HepG2 (cell line): Measurements from ENCODE around the gene MAP2K7. TPM values are rescaled to one million over a fixed set of nuclear protein-coding genes. Genes with fewer than 3 reads are reported as not detected.

Experiments
- AHR ChIP-seq: IDR thresholded peaks from 2 replicates; pipeline ENCODE4 v1.6.1; 2018; ENCODE audit warnings: missing genetic modification reagents, missing compliant biosample characterization
- ATRX ChIP-seq: sonication (generic); formaldehyde crosslinking; IDR thresholded peaks from 2 replicates; pipeline ENCODE4 v1.4.0; 2020; ENCODE audit warnings: missing genetic modification reagents, borderline replicate concordance
- CHD2 ChIP-seq: IDR thresholded peaks from 2 replicates; pipeline ENCODE4 v1.6.1; 2011; ENCODE audit warnings: low read depth, low read length, improper control_type of control experiment
- FOXM1 ChIP-seq: sonication (generic); formaldehyde crosslinking; IDR thresholded peaks from 2 replicates; pipeline ENCODE4 v1.5.0; 2020; ENCODE audit warnings: missing genetic modification reagents
- HIVEP1 ChIP-seq: sonication (generic); formaldehyde crosslinking; IDR thresholded peaks from 2 replicates; pipeline ENCODE4 v1.4.0; 2020; ENCODE audit warnings: mild to moderate bottlenecking, missing genetic modification reagents
- JUND ChIP-seq: sonication (generic); formaldehyde crosslinking; IDR thresholded peaks from 2 replicates; pipeline ENCODE4 v1.8.0; 2022; ENCODE audit warnings: mild to moderate bottlenecking, missing genetic modification reagents
- MATR3 ChIP-seq: sonication (generic); formaldehyde crosslinking; IDR thresholded peaks from 2 replicates; pipeline ENCODE4 v1.4.0; 2020; ENCODE audit warnings: missing genetic modification reagents
- MLLT10 ChIP-seq: sonication (generic); formaldehyde crosslinking; IDR thresholded peaks from 2 replicates; pipeline ENCODE4 v1.4.0; 2020; ENCODE audit warnings: missing genetic modification reagents
- NFRKB ChIP-seq: fragments of 450-650 bp; IDR thresholded peaks from 2 replicates; pipeline ENCODE4 v1.6.1; 2017
- PAF1 ChIP-seq: IDR thresholded peaks from 2 replicates; pipeline ENCODE4 v1.6.1; 2016; ENCODE audit warnings: missing genetic modification reagents, missing compliant biosample characterization
- PAX8 ChIP-seq: sonication (generic); formaldehyde crosslinking; IDR thresholded peaks from 2 replicates; pipeline ENCODE4 v1.8.0; 2022; ENCODE audit warnings: mild to moderate bottlenecking, missing genetic modification reagents, borderline replicate concordance
- RAD21 ChIP-seq: fragments of 450-650 bp; formaldehyde crosslinking; IDR thresholded peaks from 2 replicates; pipeline ENCODE4 v1.5.0; 2020; ENCODE audit warnings: mild to moderate bottlenecking
- SMAD9 ChIP-seq: sonication (generic); formaldehyde crosslinking; IDR thresholded peaks from 2 replicates; pipeline ENCODE4 v1.5.1; 2020; ENCODE audit warnings: mild to moderate bottlenecking, missing genetic modification reagents
- SNAPC2 ChIP-seq: sonication (generic); formaldehyde crosslinking; IDR thresholded peaks from 2 replicates; pipeline ENCODE4 v1.8.1; 2022; ENCODE audit warnings: mild to moderate bottlenecking, missing genetic modification reagents
- SP4 ChIP-seq: sonication (generic); formaldehyde crosslinking; IDR thresholded peaks from 2 replicates; pipeline ENCODE4 v1.8.1; 2023; ENCODE audit warnings: mild to moderate bottlenecking, missing genetic modification reagents
- SP5 ChIP-seq: IDR thresholded peaks from 2 replicates; pipeline ENCODE4 v1.6.1; 2016; ENCODE audit warnings: low read depth, borderline replicate concordance
- SPEN ChIP-seq: sonication (generic); formaldehyde crosslinking; IDR thresholded peaks from 2 replicates; pipeline ENCODE4 v1.5.1; 2020; ENCODE audit warnings: low read depth, mild to moderate bottlenecking, missing genetic modification reagents
- U2AF1 ChIP-seq: fragments of 200-400 bp; formaldehyde crosslinking; optimal IDR thresholded peaks from 2 replicates; pipeline ENCODE3; 2017; ENCODE audit warnings: mild to moderate bottlenecking, low read depth, low read length
- ZNF143 ChIP-seq: sonication (generic); formaldehyde crosslinking; IDR thresholded peaks from 2 replicates; pipeline ENCODE4 v1.4.0; 2020; ENCODE audit warnings: missing genetic modification reagents
- ZNF251 ChIP-seq: sonication (generic); formaldehyde crosslinking; IDR thresholded peaks from 2 replicates; pipeline ENCODE4 v1.9.0; 2021; ENCODE audit warnings: mild to moderate bottlenecking, missing genetic modification reagents
- ZNF382 ChIP-seq: sonication (generic); formaldehyde crosslinking; IDR thresholded peaks from 2 replicates; pipeline ENCODE4 v1.5.0; 2020; ENCODE audit warnings: missing genetic modification reagents, mild to moderate bottlenecking, borderline replicate concordance
- ZNF44 ChIP-seq: sonication (generic); formaldehyde crosslinking; IDR thresholded peaks from 2 replicates; pipeline ENCODE4 v1.5.1; 2020; ENCODE audit warnings: mild to moderate bottlenecking, missing genetic modification reagents
- ZNF614 ChIP-seq: IDR thresholded peaks from 2 replicates; pipeline ENCODE4 v1.6.1; 2018; ENCODE audit warnings: missing biosample characterization, missing genetic modification reagents, inconsistent platforms, borderline replicate concordance
- ZNF670 ChIP-seq: sonication (generic); formaldehyde crosslinking; IDR thresholded peaks from 2 replicates; pipeline ENCODE4 v1.8.0; 2022; ENCODE audit warnings: mild to moderate bottlenecking, missing genetic modification reagents, borderline replicate concordance
- ZNF772 ChIP-seq: sonication (generic); formaldehyde crosslinking; IDR thresholded peaks from 2 replicates; pipeline ENCODE4 v1.5.0; 2020; ENCODE audit warnings: mild to moderate bottlenecking, missing genetic modification reagents
- ZNF883 ChIP-seq: sonication (generic); formaldehyde crosslinking; IDR thresholded peaks from 2 replicates; pipeline ENCODE4 v1.5.1; 2020; ENCODE audit warnings: mild to moderate bottlenecking, missing genetic modification reagents; ENCODE audit errors: not compliant biosample characterization
- polyA plus RNA-seq, 8 experiments: library from polyadenylated mRNA; depleted of rRNA in 3 of 8; stranded (reverse) in 7 of 8; unstranded in 1 of 8; fragments of >200 nt; fragmentation: Illumina TruSeq in 4 of 8; extraction: Trizol in 4 of 8; gene quantifications; 2 replicates each; pipeline versions ENCODE4 v1.2.1 to v1.2.3, GENCODE V29; 2011 to 2016; ENCODE audit warnings: low read depth in 4 of 8, missing spikeins in 1 of 8, mixed read lengths in 1 of 8; ENCODE audit not compliant: insufficient read depth in 1 of 8
- total RNA-seq, 5 experiments: library from RNA; depleted of rRNA; stranded (reverse); fragments of >200 nt; fragmentation: Illumina TruSeq; extraction: Trizol; gene quantifications; 2 replicates each; pipeline ENCODE4 v1.2.3, GENCODE V29; 2016; ENCODE audit warnings: low read depth in 1 of 5
- TF ChIP-seq, protein P1 (sequence below): sonication (generic); formaldehyde crosslinking; IDR thresholded peaks from 2 replicates; pipeline ENCODE4 v1.8.1; 2023; ENCODE audit warnings: missing genetic modification reagents, inconsistent platforms, borderline replicate concordance
- TF ChIP-seq, protein P2 (sequence below): sonication (generic); formaldehyde crosslinking; IDR thresholded peaks from 2 replicates; pipeline ENCODE4 v1.9.0; 2021; ENCODE audit warnings: missing genetic modification reagents, borderline replicate concordance
- TF ChIP-seq, protein P3 (sequence below): sonication (generic); formaldehyde crosslinking; IDR thresholded peaks from 2 replicates; pipeline ENCODE4 v1.8.1; 2023; ENCODE audit warnings: mild to moderate bottlenecking, inconsistent platforms, moderate library complexity, missing genetic modification reagents, borderline replicate concordance
- TF ChIP-seq, protein P4 (sequence below): sonication (generic); formaldehyde crosslinking; conservative IDR thresholded peaks from 2 replicates; pipeline ENCODE4 v1.8.0; 2022; ENCODE audit warnings: low read depth, missing genetic modification reagents

The MAP2K7 gene
- total and polyA plus RNA-seq, 2 of the 13 experiments (the other 11 are each of a cell fraction or from before 2014, with no cell fraction given) = 9.0 to 10.8 TPM

DNA sequence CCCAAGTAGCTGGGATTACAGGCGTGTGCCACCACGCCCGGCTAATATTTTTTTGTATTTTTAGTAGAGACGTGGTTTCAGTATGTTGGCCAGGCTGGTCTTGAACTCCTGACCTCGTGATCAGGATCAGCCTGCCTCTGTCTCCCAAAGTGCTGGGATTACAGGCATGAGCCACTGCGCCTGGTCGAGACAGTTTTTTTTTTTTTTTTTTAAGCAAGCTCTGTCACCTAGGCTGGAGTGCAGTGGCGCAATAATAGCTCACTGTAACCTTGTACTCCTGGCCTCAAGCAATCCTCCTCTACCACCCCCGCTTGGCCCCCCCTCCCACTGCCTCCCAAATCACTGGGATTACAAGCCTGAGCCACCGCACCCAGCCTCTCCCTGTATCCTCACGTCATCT is 6.4 kb upstream of the MAP2K7 start (continued):
- TF ChIP-seq ZNF251 (CRISPR knock-in tag) (no peak), MLLT10 (CRISPR knock-in tag) (no peak), ZNF883 (CRISPR knock-in tag) (no peak), MATR3 (CRISPR knock-in tag) (no peak), SP5 (no peak), JUND (CRISPR knock-in tag) (no peak), PAX8 (CRISPR knock-in tag) (no peak), ZNF382 (CRISPR knock-in tag) (no peak), PAF1 (no peak), CHD2 (no peak), ZNF614 (no peak), NFRKB (no peak), RAD21 (CRISPR knock-in tag) (no peak), U2AF1 (no peak), ZNF772 (CRISPR knock-in tag) (0 out of 2 replicates have a peak, but pooled peaks have one; percentile 33), ZNF143 (no peak), HIVEP1 (no peak), ZNF670 (CRISPR knock-in tag) (peak; percentile 80), SMAD9 (no peak), ZNF44 (CRISPR knock-in tag) (no peak), ATRX (CRISPR knock-in tag) (no peak), SP4 (CRISPR knock-in tag) (peak; percentile 59; the same call in 1 of the 2 replicates), FOXM1 (CRISPR knock-in tag) (no peak), SNAPC2 (CRISPR knock-in tag) (no peak), SPEN (CRISPR knock-in tag) (peak; percentile 75; the same call in 1 of the 2 replicates), AHR (no peak)
- TF ChIP-seq, protein P1, sequence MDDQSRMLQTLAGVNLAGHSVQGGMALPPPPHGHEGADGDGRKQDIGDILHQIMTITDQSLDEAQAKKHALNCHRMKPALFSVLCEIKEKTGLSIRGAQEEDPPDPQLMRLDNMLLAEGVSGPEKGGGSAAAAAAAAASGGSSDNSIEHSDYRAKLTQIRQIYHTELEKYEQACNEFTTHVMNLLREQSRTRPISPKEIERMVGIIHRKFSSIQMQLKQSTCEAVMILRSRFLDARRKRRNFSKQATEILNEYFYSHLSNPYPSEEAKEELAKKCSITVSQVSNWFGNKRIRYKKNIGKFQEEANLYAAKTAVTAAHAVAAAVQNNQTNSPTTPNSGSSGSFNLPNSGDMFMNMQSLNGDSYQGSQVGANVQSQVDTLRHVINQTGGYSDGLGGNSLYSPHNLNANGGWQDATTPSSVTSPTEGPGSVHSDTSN (CRISPR knock-in tag) = no peak
- TF ChIP-seq, protein P2, sequence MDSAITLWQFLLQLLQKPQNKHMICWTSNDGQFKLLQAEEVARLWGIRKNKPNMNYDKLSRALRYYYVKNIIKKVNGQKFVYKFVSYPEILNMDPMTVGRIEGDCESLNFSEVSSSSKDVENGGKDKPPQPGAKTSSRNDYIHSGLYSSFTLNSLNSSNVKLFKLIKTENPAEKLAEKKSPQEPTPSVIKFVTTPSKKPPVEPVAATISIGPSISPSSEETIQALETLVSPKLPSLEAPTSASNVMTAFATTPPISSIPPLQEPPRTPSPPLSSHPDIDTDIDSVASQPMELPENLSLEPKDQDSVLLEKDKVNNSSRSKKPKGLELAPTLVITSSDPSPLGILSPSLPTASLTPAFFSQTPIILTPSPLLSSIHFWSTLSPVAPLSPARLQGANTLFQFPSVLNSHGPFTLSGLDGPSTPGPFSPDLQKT (CRISPR knock-in tag) = no peak
- TF ChIP-seq, protein P3, sequence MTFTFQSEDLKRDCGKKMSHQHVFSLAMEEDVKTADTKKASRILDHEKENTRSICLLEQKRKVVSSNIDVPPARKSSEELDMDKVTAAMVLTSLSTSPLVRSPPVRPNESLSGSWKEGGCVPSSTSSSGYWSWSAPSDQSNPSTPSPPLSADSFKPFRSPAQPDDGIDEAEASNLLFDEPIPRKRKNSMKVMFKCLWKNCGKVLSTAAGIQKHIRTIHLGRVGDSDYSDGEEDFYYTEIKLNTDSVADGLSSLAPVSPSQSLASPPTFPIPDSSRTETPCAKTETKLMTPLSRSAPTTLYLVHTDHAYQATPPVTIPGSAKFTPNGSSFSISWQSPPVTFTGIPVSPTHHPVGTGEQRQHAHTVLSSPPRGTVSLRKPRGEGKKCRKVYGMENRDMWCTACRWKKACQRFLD (CRISPR knock-in tag) = no peak
- TF ChIP-seq, protein P4, sequence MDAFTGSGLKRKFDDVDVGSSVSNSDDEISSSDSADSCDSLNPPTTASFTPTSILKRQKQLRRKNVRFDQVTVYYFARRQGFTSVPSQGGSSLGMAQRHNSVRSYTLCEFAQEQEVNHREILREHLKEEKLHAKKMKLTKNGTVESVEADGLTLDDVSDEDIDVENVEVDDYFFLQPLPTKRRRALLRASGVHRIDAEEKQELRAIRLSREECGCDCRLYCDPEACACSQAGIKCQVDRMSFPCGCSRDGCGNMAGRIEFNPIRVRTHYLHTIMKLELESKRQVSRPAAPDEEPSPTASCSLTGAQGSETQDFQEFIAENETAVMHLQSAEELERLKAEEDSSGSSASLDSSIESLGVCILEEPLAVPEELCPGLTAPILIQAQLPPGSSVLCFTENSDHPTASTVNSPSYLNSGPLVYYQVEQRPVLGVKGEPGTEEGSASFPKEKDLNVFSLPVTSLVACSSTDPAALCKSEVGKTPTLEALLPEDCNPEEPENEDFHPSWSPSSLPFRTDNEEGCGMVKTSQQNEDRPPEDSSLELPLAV (CRISPR knock-in tag) = no peak
